ENCODE data around the gene TRIO. TPM values are rescaled to one million over a fixed set of nuclear protein-coding genes. Genes with fewer than 3 reads are reported as not detected.

Gene TRIO
- total RNA-seq, 5 donors from 2014 or later (not counting 1 experiment from before 2014, with no cell fraction given), result 6.2 to 31.1 (median 11.8) TPM

DNA sequence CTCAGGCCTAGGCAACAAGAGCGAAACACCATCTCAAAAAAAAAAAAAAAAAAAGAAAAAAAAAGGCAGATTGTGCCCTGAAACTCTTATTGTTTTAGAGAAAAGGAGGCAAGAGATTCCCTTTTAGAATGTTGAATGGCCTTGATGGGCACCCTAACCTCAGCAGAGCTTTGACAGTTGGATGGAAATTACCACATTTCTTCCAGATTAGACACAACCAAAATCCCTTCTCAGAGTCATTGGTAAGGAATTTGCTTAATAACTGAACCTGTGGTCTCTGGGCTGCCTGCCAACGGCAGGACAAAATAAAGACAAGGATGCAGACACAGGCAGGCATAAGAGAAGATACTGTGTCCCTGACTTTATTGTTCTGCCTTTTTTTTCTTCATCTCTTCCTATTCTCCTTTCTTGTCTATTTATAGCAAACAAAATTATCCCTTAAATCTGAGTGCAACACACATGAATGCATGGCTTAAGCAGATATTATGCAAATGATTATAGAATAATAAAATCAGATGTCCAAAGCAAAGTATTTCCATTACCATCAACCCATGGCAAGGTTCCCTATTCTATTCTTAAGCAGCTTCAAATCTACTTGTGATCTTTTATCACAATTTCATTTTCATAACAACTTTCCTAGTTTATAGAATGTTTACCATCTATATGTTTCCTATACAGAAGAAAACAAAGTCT, 37.3 kb upstream of the TRIO start:
- Histone ChIP-seq H3K27ac (ENCODE audit: low read length) (no peak overlapping the region), H3K27me3 (replicated peaks in 1 of 2; ENCODE audit: control insufficient read depth in 2 of 2, extremely low read depth in 1 of 2, insufficient read depth in 2 of 2, low read length in 1 of 2) (no peaks in the 10 kb centered on the region), H3K36me3 (ENCODE audit: control insufficient read depth in 2 of 2, extremely low read depth in 1 of 2, insufficient read depth in 1 of 2, low read length in 1 of 2) (no peaks in the 10 kb centered on the region), H3K4me3 (ENCODE audit: control insufficient read depth in 1 of 2, extremely low read depth in 1 of 2, low read length in 1 of 2) (no peak overlapping the region), H3K9me3 (no peaks in the 10 kb centered on the region), H3K4me1 (ENCODE audit: control insufficient read depth in 1 of 2, extremely low read depth in 1 of 2, insufficient read depth in 2 of 2, low read length in 2 of 2) (no peaks in the 10 kb centered on the region)
- ChIA-PET POLR2A (no interaction called here), CTCF (interaction anchor here in 1 of 2 donors (0.7 kb wide), 1 partner anchor 154 kb away, joined by 3 read pairs; no protein-coding TSS in a partner anchor)
- Mint-ChIP-seq H3K27ac (no peak overlapping the region), H3K4me1 (peaks cover 4 to 12% (median 8%) of the 10 kb centered on the region in 3 donors), H3K27me3 (peaks cover 9 to 27% of the 10 kb centered on the region in 2 donors), H3K4me3 (no peak overlapping the region), H3K9me3 (peaks cover 4 to 13% (median 9%) of the 10 kb centered on the region in 3 donors), H3K36me3 (no peaks in the 10 kb centered on the region)
- ATAC-seq (replicated peaks in 1 of 4) (no peak), DNase-seq (no peak)
- WGBS (ENCODE audit: insufficient coverage), result no CpG with 5 or more reads among the region's 2 CpGs

DNA sequence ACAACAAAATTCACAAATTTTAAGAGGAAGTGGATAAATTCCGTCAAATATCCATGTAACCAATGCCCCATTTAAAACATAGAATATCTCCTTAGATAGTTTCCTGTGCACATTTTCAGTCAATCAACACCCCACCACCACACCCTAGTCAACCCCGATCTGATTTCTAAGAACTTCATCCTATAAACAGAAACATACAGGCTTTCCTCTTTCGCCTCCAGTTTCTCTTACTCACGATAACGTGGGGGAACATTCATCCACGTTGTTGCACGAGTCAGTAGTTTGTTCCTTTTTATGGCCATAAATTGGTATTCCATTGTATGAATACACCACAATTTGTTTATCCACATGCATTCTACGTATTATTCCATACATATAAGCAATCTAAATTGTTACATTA, 35.6 kb upstream of the TRIO start:
- DNase-seq (no peak), ATAC-seq (replicated peaks in 1 of 4) (no peak)
- Histone ChIP-seq H3K4me3 (ENCODE audit: control insufficient read depth in 1 of 2, extremely low read depth in 1 of 2, low read length in 1 of 2) (no peak overlapping the region), H3K4me1 (ENCODE audit: control insufficient read depth in 1 of 2, extremely low read depth in 1 of 2, insufficient read depth in 2 of 2, low read length in 2 of 2) (no peaks in the 10 kb centered on the region), H3K36me3 (ENCODE audit: control insufficient read depth in 2 of 2, extremely low read depth in 1 of 2, insufficient read depth in 1 of 2, low read length in 1 of 2) (no peaks in the 10 kb centered on the region), H3K9me3 (no peaks in the 10 kb centered on the region), H3K27ac (ENCODE audit: low read length) (no peak overlapping the region), H3K27me3 (replicated peaks in 1 of 2; ENCODE audit: control insufficient read depth in 2 of 2, extremely low read depth in 1 of 2, insufficient read depth in 2 of 2, low read length in 1 of 2) (no peaks in the 10 kb centered on the region)
- Mint-ChIP-seq H3K4me3 (no peak overlapping the region), H3K9me3 (peaks cover 4 to 12% (median 9%) of the 10 kb centered on the region in 3 donors), H3K36me3 (no peaks in the 10 kb centered on the region), H3K4me1 (peaks cover 4 to 12% (median 8%) of the 10 kb centered on the region in 3 donors), H3K27me3 (peaks cover 9 to 27% of the 10 kb centered on the region in 2 donors), H3K27ac (no peak overlapping the region)
- WGBS (ENCODE audit: insufficient coverage), result 57% methylated on average over 2 of the region's 8 CpGs
- ChIA-PET POLR2A (no interaction called here), CTCF (interaction anchor here (0.5 to 1.4 kb wide), 4 partner anchors 63 to 163 kb away, joined by 3 to 4 read pairs (median 4); no protein-coding TSS in a partner anchor)

GRCh38 chr5:14108170-14108996, 34.8 kb upstream of the TRIO start:
- Histone ChIP-seq H3K9me3 (no peaks in the 10 kb centered on the region), H3K4me1 (ENCODE audit: control insufficient read depth in 1 of 2, extremely low read depth in 1 of 2, insufficient read depth in 2 of 2, low read length in 2 of 2) (no peaks in the 10 kb centered on the region), H3K27me3 (replicated peaks in 1 of 2; ENCODE audit: control insufficient read depth in 2 of 2, extremely low read depth in 1 of 2, insufficient read depth in 2 of 2, low read length in 1 of 2) (no peaks in the 10 kb centered on the region), H3K27ac (ENCODE audit: low read length) (no peak overlapping the region), H3K36me3 (ENCODE audit: control insufficient read depth in 2 of 2, extremely low read depth in 1 of 2, insufficient read depth in 1 of 2, low read length in 1 of 2) (no peaks in the 10 kb centered on the region), H3K4me3 (ENCODE audit: control insufficient read depth in 1 of 2, extremely low read depth in 1 of 2, low read length in 1 of 2) (no peak overlapping the region)
- Mint-ChIP-seq H3K27me3 (peaks cover 9 to 21% of the 10 kb centered on the region in 2 donors), H3K36me3 (no peaks in the 10 kb centered on the region), H3K9me3 (peaks cover under 1 to 3% (median under 1%) of the 10 kb centered on the region in 3 donors), H3K4me1 (peaks cover 4 to 12% (median 8%) of the 10 kb centered on the region in 3 donors), H3K4me3 (peak overlapping the region in 1 of 3 donors; percentile 27), H3K27ac (no peak overlapping the region)
- DNase-seq (peak in 16 of 35 experiments; percentile 1 to 59 (median 12)), ATAC-seq (replicated peaks in 1 of 4) (peak in 3 of 4 experiments; percentile 40 to 57 (median 50))
- CTCF ChIA-PET, result interaction anchor here (0.5 to 1.4 kb wide), 4 partner anchors 62 to 162 kb away, joined by 3 to 4 read pairs (median 4); no protein-coding TSS in a partner anchor
- POLR2A ChIA-PET, result interaction anchor here (0.5 kb wide), 2 partner anchors 35 to 150 kb away, joined by 3 read pairs; partner anchors contain the start of gene TRIO (in 1 of the 2)
- WGBS (ENCODE audit: insufficient coverage), result 45% methylated on average over 11 of the region's 21 CpGs

DNA sequence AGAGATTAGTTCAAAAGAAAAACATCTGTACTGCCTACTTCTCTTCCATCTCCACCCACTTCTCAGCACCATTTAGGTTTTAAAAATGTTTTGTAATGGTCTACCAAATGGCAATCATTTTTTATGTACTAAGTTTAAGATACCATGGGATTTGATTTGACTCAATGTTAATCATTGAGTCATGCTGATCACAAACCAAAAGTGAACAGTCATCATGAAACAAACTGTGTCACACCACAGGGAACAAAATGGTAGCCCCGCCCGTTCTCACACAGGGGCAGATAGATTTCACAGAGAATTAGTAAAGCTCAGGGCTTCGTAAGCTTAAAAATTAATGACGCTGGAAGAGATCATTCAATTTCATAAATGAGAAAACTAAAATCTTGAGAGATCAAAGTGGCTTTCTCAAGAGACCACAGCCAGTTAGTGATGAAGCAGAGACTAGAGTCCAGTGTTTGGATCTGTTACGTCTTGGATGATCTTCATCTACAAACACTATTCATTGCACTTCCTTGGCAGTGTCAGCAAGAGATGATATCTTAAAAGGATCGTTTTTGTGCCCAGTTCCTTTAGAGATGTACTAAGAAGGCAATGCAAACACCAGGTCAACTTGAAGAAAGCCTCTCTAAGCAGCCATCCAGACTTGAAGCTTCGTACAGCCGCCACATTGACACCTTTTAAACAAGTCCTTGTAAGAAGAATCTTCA, 33.9 kb upstream of the TRIO start:
- H3K9me3 Mint-ChIP-seq, result peaks cover 0 to 3% (median 0%) of the 10 kb centered on the region in 3 donors
- no peaks in the 10 kb centered on the region for H3K36me3 ChIP-seq (ENCODE audit: control insufficient read depth in 2 of 2, extremely low read depth in 1 of 2, insufficient read depth in 1 of 2, low read length in 1 of 2)
- H3K36me3 Mint-ChIP-seq, result no peaks in the 10 kb centered on the region
- peak in 1 of 35 experiments; percentile 9 for DNase-seq
- no peak overlapping the region for H3K4me3 ChIP-seq (ENCODE audit: control insufficient read depth in 1 of 2, extremely low read depth in 1 of 2, low read length in 1 of 2)
- ChIA-PET CTCF (no interaction called here), POLR2A (interaction anchor here (0.5 kb wide), 2 partner anchors 34 to 149 kb away, joined by 3 read pairs; partner anchors contain the start of gene TRIO (in 1 of the 2))
- H3K4me1 ChIP-seq (ENCODE audit: control insufficient read depth in 1 of 2, extremely low read depth in 1 of 2, insufficient read depth in 2 of 2, low read length in 2 of 2), result no peaks in the 10 kb centered on the region
- no peak overlapping the region for H3K27ac Mint-ChIP-seq
- no peak for ATAC-seq (replicated peaks in 1 of 4)
- H3K27me3 Mint-ChIP-seq, result peaks cover 9 to 21% of the 10 kb centered on the region in 2 donors
- 60% methylated on average over 2 of the region's 8 CpGs for WGBS (ENCODE audit: insufficient coverage)
- H3K4me1 Mint-ChIP-seq, result peaks cover 4 to 12% (median 8%) of the 10 kb centered on the region in 3 donors
- H3K27ac ChIP-seq (ENCODE audit: low read length), result no peak overlapping the region
- no peaks in the 10 kb centered on the region for H3K9me3 ChIP-seq
- H3K27me3 ChIP-seq (replicated peaks in 1 of 2; ENCODE audit: control insufficient read depth in 2 of 2, extremely low read depth in 1 of 2, insufficient read depth in 2 of 2, low read length in 1 of 2), result no peaks in the 10 kb centered on the region
- no peak overlapping the region for H3K4me3 Mint-ChIP-seq

- Histone ChIP-seq H3K9me3 (no peaks in the 10 kb centered on the region), H3K27me3 (replicated peaks in 1 of 2; ENCODE audit: control insufficient read depth in 2 of 2, extremely low read depth in 1 of 2, insufficient read depth in 2 of 2, low read length in 1 of 2) (no peaks in the 10 kb centered on the region), H3K36me3 (ENCODE audit: control insufficient read depth in 2 of 2, extremely low read depth in 1 of 2, insufficient read depth in 1 of 2, low read length in 1 of 2) (no peaks in the 10 kb centered on the region), H3K4me1 (ENCODE audit: control insufficient read depth in 1 of 2, extremely low read depth in 1 of 2, insufficient read depth in 2 of 2, low read length in 2 of 2) (no peaks in the 10 kb centered on the region), H3K27ac (ENCODE audit: low read length) (no peak overlapping the region), H3K4me3 (ENCODE audit: control insufficient read depth in 1 of 2, extremely low read depth in 1 of 2, low read length in 1 of 2) (no peak overlapping the region)
- ChIA-PET POLR2A (no interaction called here), CTCF (no interaction called here)
- Mint-ChIP-seq H3K4me1 (peaks cover 4 to 12% (median 8%) of the 10 kb centered on the region in 3 donors), H3K27ac (no peak overlapping the region), H3K27me3 (peaks cover 9 to 24% of the 10 kb centered on the region in 2 donors), H3K9me3 (peaks cover 0 to 3% (median 0%) of the 10 kb centered on the region in 3 donors), H3K36me3 (no peaks in the 10 kb centered on the region), H3K4me3 (no peak overlapping the region)
- WGBS (ENCODE audit: insufficient coverage), result 94% methylated on average over 2 of the region's 7 CpGs
- no peak for ATAC-seq (replicated peaks in 1 of 4)
- peak in 1 of 35 experiments; percentile 9 for DNase-seq
Measured at GRCh38 chr5:14109771-14110170, 33.4 kb upstream of the TRIO start.

DNA sequence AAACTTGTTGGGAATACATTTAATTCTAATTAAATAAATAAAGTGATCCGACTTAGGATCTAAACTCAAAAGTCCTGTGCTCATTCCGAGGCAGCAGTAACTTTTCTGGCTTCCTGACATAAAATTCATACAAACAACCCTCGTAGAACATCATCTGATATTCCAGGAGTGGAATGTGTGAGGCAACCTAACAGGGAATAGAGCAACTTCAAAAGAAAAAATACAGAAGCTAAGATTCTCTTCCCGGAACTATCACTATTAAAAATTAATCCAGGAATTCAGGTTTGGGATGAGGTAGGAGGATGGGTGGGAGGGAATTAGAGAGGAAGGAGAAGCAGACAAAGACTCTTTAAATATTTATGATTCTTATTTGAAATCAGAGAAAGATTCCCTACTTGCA, 32.9 kb upstream of the TRIO start:
- H3K27ac ChIP-seq (ENCODE audit: low read length), result no peak overlapping the region
- DNase-seq, result no peak
- Mint-ChIP-seq H3K27ac (no peak overlapping the region), H3K4me1 (peaks cover 4 to 12% (median 8%) of the 10 kb centered on the region in 3 donors), H3K36me3 (no peaks in the 10 kb centered on the region), H3K9me3 (peaks cover 0 to 3% (median 0%) of the 10 kb centered on the region in 3 donors), H3K4me3 (no peak overlapping the region), H3K27me3 (peaks cover 9 to 24% of the 10 kb centered on the region in 2 donors)
- ATAC-seq (replicated peaks in 1 of 4), result no peak
- H3K4me1 ChIP-seq (ENCODE audit: control insufficient read depth in 1 of 2, extremely low read depth in 1 of 2, insufficient read depth in 2 of 2, low read length in 2 of 2), result no peaks in the 10 kb centered on the region
- no peak overlapping the region for H3K4me3 ChIP-seq (ENCODE audit: control insufficient read depth in 1 of 2, extremely low read depth in 1 of 2, low read length in 1 of 2)
- WGBS (ENCODE audit: insufficient coverage), result no CpG with 5 or more reads among the region's 4 CpGs
- no peaks in the 10 kb centered on the region for H3K27me3 ChIP-seq (replicated peaks in 1 of 2; ENCODE audit: control insufficient read depth in 2 of 2, extremely low read depth in 1 of 2, insufficient read depth in 2 of 2, low read length in 1 of 2)
- no peaks in the 10 kb centered on the region for H3K9me3 ChIP-seq
- CTCF ChIA-PET, result interaction anchor here in 1 of 2 donors (0.6 kb wide), 1 partner anchor 24 kb away, joined by 3 read pairs; no protein-coding TSS in a partner anchor
- no peaks in the 10 kb centered on the region for H3K36me3 ChIP-seq (ENCODE audit: control insufficient read depth in 2 of 2, extremely low read depth in 1 of 2, insufficient read depth in 1 of 2, low read length in 1 of 2)
- POLR2A ChIA-PET, result no interaction called here

Measured in T-cell (primary cell).